Measurements from ENCODE around the gene LRRC9. TPM values are rescaled to one million over a fixed set of nuclear protein-coding genes. Genes with fewer than 3 reads are reported as not detected.

LRRC9 gene
- total and polyA plus RNA-seq, 2 of the 13 experiments (the other 11 are each of a cell fraction or from before 2014, with no cell fraction given) = 0.08 to 0.18 TPM

- Histone ChIP-seq H3K79me2 (ENCODE audit: insufficient read depth, low read length) (no peaks in the 10 kb centered on the region), H2AFZ (ENCODE audit: low read length) (no peak overlapping the region), H3K4me3 (replicated peaks in 1 of 3; ENCODE audit: insufficient read depth in 1 of 3, low read depth in 2 of 3, low read length in 3 of 3) (no peak overlapping the region), H3K9ac (ENCODE audit: insufficient read depth, low read depth, low read length) (no peak overlapping the region), H3K27ac (ENCODE audit: extremely low read length, insufficient read depth, low read length) (no peak overlapping the region), H3K27me3 (ENCODE audit: control insufficient read depth in 1 of 2, insufficient read depth in 2 of 2, low read length in 2 of 2) (no peaks in the 10 kb centered on the region), H3K4me1 (ENCODE audit: insufficient read depth, low read length) (no peaks in the 10 kb centered on the region), H3K36me3 (replicated peaks in 1 of 2; ENCODE audit: control insufficient read depth in 1 of 2, insufficient read depth in 2 of 2, low read length in 2 of 2) (no peaks in the 10 kb centered on the region), H3K4me2 (ENCODE audit: low read depth, low read length) (no peak overlapping the region), H4K20me1 (ENCODE audit: insufficient read depth, low read length) (no peaks in the 10 kb centered on the region), H3K9me3 (ENCODE audit: low read length) (no peaks in the 10 kb centered on the region)
- no peak for FAIRE-seq
- intact Hi-C loops (cut with micrococcal nuclease; ENCODE audit: unreplicated experiment) (no loop called here), in situ Hi-C loops (cut with HindIII; ENCODE audit: extremely low pct_ligation_motif_present, low pct_unique_long_range_greater_than_20kb) (no loop called here)
- DNase-seq (ENCODE audit: low spot score) = no peak
- POLR2A ChIA-PET = no interaction called here
- no TSS peak for BruUV-seq (replicated peaks)
- CTCF ChIA-PET (ENCODE audit: low intra/inter-chr PET ratio, low total read pairs) = no interaction called here
- TF ChIP-seq ZNF275 (CRISPR knock-in tag; IDR thresholded peaks at IDR 0.05; ENCODE audit: borderline replicate concordance) = no peak
- TF ChIP-seq NR3C1 (CRISPR knock-in tag; IDR thresholded peaks at IDR 0.05) = no peak
- no peak for TF ChIP-seq ZNF776 (CRISPR knock-in tag; IDR thresholded peaks at IDR 0.05)
- no peak for TF ChIP-seq FOSL1 (CRISPR knock-in tag; IDR thresholded peaks at IDR 0.05; ENCODE audit: borderline replicate concordance)
- TF ChIP-seq SRSF4 (IDR thresholded peaks at IDR 0.05; ENCODE audit: low read depth, low read length, poor library complexity, severe bottlenecking) = no peak
- TF ChIP-seq ZBTB37 (CRISPR knock-in tag; IDR thresholded peaks at IDR 0.05) = no peak
- no peak for TF ChIP-seq HOXA5 (CRISPR knock-in tag; IDR thresholded peaks at IDR 0.05)
- no peak for TF ChIP-seq TERF1 (CRISPR knock-in tag; IDR thresholded peaks at IDR 0.05)
- TF ChIP-seq ZNF180 (CRISPR knock-in tag; IDR thresholded peaks at IDR 0.05; ENCODE audit: borderline replicate concordance, low read depth) = no peak
- no peak for TF ChIP-seq E2F2 (CRISPR knock-in tag; IDR thresholded peaks at IDR 0.05; ENCODE audit: borderline replicate concordance)
- TF ChIP-seq IRF9 (CRISPR knock-in tag; IDR thresholded peaks at IDR 0.05; ENCODE audit: borderline replicate concordance) = no peak
- no peak for TF ChIP-seq HNRNPK (IDR thresholded peaks at IDR 0.05; ENCODE audit: low read depth, low read length, poor library complexity, severe bottlenecking)
- no peak for ATAC-seq
- 2% methylated on average over 2 of the region's 2 CpGs for WGBS (ENCODE audit: low lambda C conversion rate)
These were observed 14.8 kb upstream of the LRRC9 start for GRCh38 chr14:59905188-59905587.

Measured in HepG2 (cell line).